ENCODE measurements around the gene KRT34.
"Not testable (repeated sequence)": the region's sequence is repeated elsewhere in the genome, so short reads cannot be mapped to it uniquely, and the experiment has no call there.

Gene KRT34

GRCh38 chr17:41402161-41402560, 20.1 kb upstream of the KRT34 start:
- Mint-ChIP-seq H3K27ac (no peak overlapping the region), H3K9me3 (no peaks in the 10 kb centered on the region), H3K36me3 (ENCODE audit: low read depth) (no peaks in the 10 kb centered on the region), H3K4me3 (no peak overlapping the region), H3K27me3 (ENCODE audit: low read depth) (peaks cover 4% of the 10 kb centered on the region), H3K4me1 (peaks cover 7% of the 10 kb centered on the region)
- TF ChIP-seq CTCF (IDR thresholded peaks at IDR 0.05; ENCODE audit: unreplicated experiment in 3 of 3): no peak

GRCh38 chr17:41396996-41397660, 15.0 kb upstream of the KRT34 start, which contains the start of gene KRT31:
KRT31 (minus strand) TSS chr17:41397608; CDS start chr17:41397539, 69 bp downstream.
- no peaks in the 10 kb centered on the region for H3K36me3 Mint-ChIP-seq (ENCODE audit: low read depth)
- TF ChIP-seq CTCF (IDR thresholded peaks at IDR 0.05; ENCODE audit: unreplicated experiment in 3 of 3): no peak
- no peaks in the 10 kb centered on the region for H3K9me3 Mint-ChIP-seq
- no peak within 1 kb of the TSS for H3K27ac Mint-ChIP-seq
- H3K4me1 Mint-ChIP-seq: peaks cover 14% of the 10 kb centered on the region
- no peak within 1 kb of the TSS for H3K4me3 Mint-ChIP-seq
- H3K27me3 Mint-ChIP-seq (ENCODE audit: low read depth): no peaks in the 10 kb centered on the region

GRCh38 chr17:41396340-41396739, 14.2 kb upstream of the KRT34 start:
- H3K27me3 Mint-ChIP-seq (ENCODE audit: low read depth): no peaks in the 10 kb centered on the region
- no peaks in the 10 kb centered on the region for H3K36me3 Mint-ChIP-seq (ENCODE audit: low read depth)
- peaks cover 16% of the 10 kb centered on the region for H3K4me1 Mint-ChIP-seq
- no peak overlapping the region for H3K4me3 Mint-ChIP-seq
- no peak for TF ChIP-seq CTCF (IDR thresholded peaks at IDR 0.05; ENCODE audit: unreplicated experiment in 3 of 3)
- H3K9me3 Mint-ChIP-seq: no peaks in the 10 kb centered on the region
- no peak overlapping the region for H3K27ac Mint-ChIP-seq

- Mint-ChIP-seq H3K4me1 (peaks cover 18% of the 10 kb centered on the region), H3K4me3 (no peak overlapping the region), H3K36me3 (ENCODE audit: low read depth) (no peaks in the 10 kb centered on the region), H3K9me3 (no peaks in the 10 kb centered on the region), H3K27me3 (ENCODE audit: low read depth) (no peaks in the 10 kb centered on the region), H3K27ac (no peak overlapping the region)
- no peak for TF ChIP-seq CTCF (IDR thresholded peaks at IDR 0.05; ENCODE audit: unreplicated experiment in 3 of 3)
These were observed 13.5 kb upstream of the KRT34 start for GRCh38 chr17:41395611-41396010.

GRCh38 chr17:41395044-41395443, 12.9 kb upstream of the KRT34 start:
- H3K27ac Mint-ChIP-seq: not testable (repeated sequence)
- peaks cover 23% of the 10 kb centered on the region for H3K4me1 Mint-ChIP-seq

GRCh38 chr17:41394254-41394996, 12.3 kb upstream of the KRT34 start:
- Mint-ChIP-seq H3K27me3 (ENCODE audit: low read depth) (no peaks in the 10 kb centered on the region), H3K4me3 (no peak overlapping the region), H3K4me1 (peaks cover 28% of the 10 kb centered on the region), H3K27ac (no peak overlapping the region), H3K9me3 (no peaks in the 10 kb centered on the region), H3K36me3 (ENCODE audit: low read depth) (no peaks in the 10 kb centered on the region)
- no peak for TF ChIP-seq CTCF (IDR thresholded peaks at IDR 0.05; ENCODE audit: unreplicated experiment in 3 of 3)

More at GRCh38 chr17:41395044-41395443, 12.9 kb upstream of the KRT34 start:
- H3K27me3 Mint-ChIP-seq (ENCODE audit: low read depth); H3K36me3 Mint-ChIP-seq (ENCODE audit: low read depth); H3K9me3 Mint-ChIP-seq; H3K4me3 Mint-ChIP-seq: not testable (repeated sequence)

Data from nephron (organoid).